ENCODE results near the gene APOL1.

The APOL1 gene

GRCh38 chr22:36304429-36304828, 51.5 kb downstream of the APOL1 start:
- in situ Hi-C loops (cut with MboI; ENCODE audit: low sequenced_read_pairs) = loop anchor here (10.0 kb wide), 1 partner anchor 160 kb away; no protein-coding TSS in a partner anchor

- in situ Hi-C loops (cut with MboI; ENCODE audit: low sequenced_read_pairs) = loop anchor here (10.0 kb wide), 1 partner anchor 159 kb away; no protein-coding TSS in a partner anchor
These were observed 52.9 kb downstream of the APOL1 start for GRCh38 chr22:36305813-36306212.

GRCh38 chr22:36306227-36306626, 53.3 kb downstream of the APOL1 start:
- in situ Hi-C loops (cut with MboI; ENCODE audit: low sequenced_read_pairs) = loop anchor here (10.0 kb wide), 1 partner anchor 159 kb away; no protein-coding TSS in a partner anchor

- in situ Hi-C loops (cut with MboI; ENCODE audit: low sequenced_read_pairs) = loop anchor here (10.0 kb wide), 1 partner anchor 156 kb away; no protein-coding TSS in a partner anchor
These were observed 55.9 kb downstream of the APOL1 start for GRCh38 chr22:36308880-36309279.

GRCh38 chr22:36311386-36312085, 58.6 kb downstream of the APOL1 start:
- in situ Hi-C loops (cut with MboI; ENCODE audit: low sequenced_read_pairs) = no loop called here

- in situ Hi-C loops (cut with MboI; ENCODE audit: low sequenced_read_pairs) = no loop called here
These were observed 62.4 kb downstream of the APOL1 start for GRCh38 chr22:36315325-36315724.

- in situ Hi-C loops (cut with MboI; ENCODE audit: low sequenced_read_pairs) = no loop called here
These were observed 63.5 kb downstream of the APOL1 start for GRCh38 chr22:36316419-36316818.

All from HL-60/S4 treated with retinoic acid at 250 ng/mL for 4 days and 3 days (cell line).